ENCODE measurements around the gene RABGAP1.

- TF ChIP-seq SUZ12 (IDR thresholded peaks at IDR 0.05), result no peak
- TF ChIP-seq ARNT (IDR thresholded peaks at IDR 0.05), result no peak
- no peak for TF ChIP-seq FOXK2 (IDR thresholded peaks at IDR 0.05)
- TF ChIP-seq HDGF (IDR thresholded peaks at IDR 0.05; ENCODE audit: borderline replicate concordance), result no peak
- TF ChIP-seq, protein P1, sequence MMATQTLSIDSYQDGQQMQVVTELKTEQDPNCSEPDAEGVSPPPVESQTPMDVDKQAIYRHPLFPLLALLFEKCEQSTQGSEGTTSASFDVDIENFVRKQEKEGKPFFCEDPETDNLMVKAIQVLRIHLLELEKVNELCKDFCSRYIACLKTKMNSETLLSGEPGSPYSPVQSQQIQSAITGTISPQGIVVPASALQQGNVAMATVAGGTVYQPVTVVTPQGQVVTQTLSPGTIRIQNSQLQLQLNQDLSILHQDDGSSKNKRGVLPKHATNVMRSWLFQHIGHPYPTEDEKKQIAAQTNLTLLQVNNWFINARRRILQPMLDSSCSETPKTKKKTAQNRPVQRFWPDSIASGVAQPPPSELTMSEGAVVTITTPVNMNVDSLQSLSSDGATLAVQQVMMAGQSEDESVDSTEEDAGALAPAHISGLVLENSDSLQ (IDR thresholded peaks at IDR 0.05), result no peak
Observed at GRCh38 chr9:123090198-123090896, 149.5 kb downstream of the RABGAP1 start.
